HEK293 (cell line): ENCODE results near the gene NECAP2.
"Not testable (repeated sequence)": the region's sequence is repeated elsewhere in the genome, so short reads cannot be mapped to it uniquely, and the experiment has no call there.

Experiments
- CTCF ChIA-PET: fragments of 350-600 bp; formaldehyde crosslinking; extraction: SDS; loops from one replicate; lab custom pipeline; 2021; ENCODE audit warnings: antibody characterized with exemption; lab: Yijun Ruan, JAX
- POLR2A ChIA-PET: fragments of 300-600 bp; formaldehyde crosslinking; extraction: SDS; loops from one replicate; lab custom pipeline; 2020; ENCODE audit warnings: antibody characterized with exemption, inconsistent platforms; lab: Yijun Ruan, JAX
- H3K27ac ChIP-seq: fragments of 200-500 bp; sonication (Bioruptor generic); 2 replicates; pipeline ENCODE4 v1.5.1; 2014; ENCODE audit warnings: low read depth, low read length, control low read depth, inconsistent platforms; ENCODE audit errors: extremely low read depth
- H3K36me3 ChIP-seq, 2 experiments: fragments of 200-500 bp in 1 of 2; sonication (Bioruptor generic) in 1 of 2; 1 replicate in 1 of 2; 2 replicates in 1 of 2; pipeline ENCODE4 v1.5.1; 2014 to 2017; ENCODE audit warnings: inconsistent platforms in 2 of 2, low read length in 2 of 2; ENCODE audit not compliant: control insufficient read depth in 2 of 2, insufficient read depth in 1 of 2
- H3K4me1 ChIP-seq: fragments of 200-500 bp; sonication (Bioruptor generic); 2 replicates; pipeline ENCODE4 v1.5.1; 2014; ENCODE audit warnings: mild to moderate bottlenecking, low read length, inconsistent platforms; ENCODE audit not compliant: control insufficient read depth, insufficient read depth
- H3K4me3 ChIP-seq: 2 replicates; pipeline ENCODE4 v1.5.1; 2011; ENCODE audit warnings: low read depth, mild to moderate bottlenecking, control low read depth, low read length, moderate library complexity
- H3K9me3 ChIP-seq: fragments of 200-500 bp; sonication (Bioruptor generic); 2 replicates; pipeline ENCODE4 v1.5.1; 2014; ENCODE audit warnings: low read depth, low read length, inconsistent platforms; ENCODE audit not compliant: control insufficient read depth, insufficient read depth
- GLIS1 ChIP-seq: fragments of 450-650 bp; formaldehyde crosslinking; IDR thresholded peaks from 2 replicates; pipeline ENCODE4 v1.5.1; 2016; ENCODE audit warnings: missing biosample characterization, missing genetic modification characterization
- ZBTB11 ChIP-seq: fragments of 450-650 bp; formaldehyde crosslinking; conservative IDR thresholded peaks from 2 replicates; pipeline ENCODE4 v1.5.1; 2016; ENCODE audit warnings: low read depth, missing biosample characterization, missing genetic modification characterization
- ZBTB8A ChIP-seq: fragments of 450-650 bp; formaldehyde crosslinking; IDR thresholded peaks from 2 replicates; pipeline ENCODE4 v1.5.1; 2016; ENCODE audit warnings: missing biosample characterization, missing genetic modification characterization
- ZFP37 ChIP-seq: fragments of 450-650 bp; formaldehyde crosslinking; IDR thresholded peaks from 2 replicates; pipeline ENCODE4 v1.5.1; 2016; ENCODE audit warnings: missing biosample characterization, missing genetic modification characterization
- ZNF121 ChIP-seq: fragments of 450-650 bp; formaldehyde crosslinking; IDR thresholded peaks from 2 replicates; pipeline ENCODE4 v1.5.1; 2016; ENCODE audit warnings: missing biosample characterization, missing genetic modification characterization
- ZNF223 ChIP-seq: fragments of 450-650 bp; formaldehyde crosslinking; IDR thresholded peaks from 2 replicates; pipeline ENCODE4 v1.5.1; 2016; ENCODE audit warnings: missing biosample characterization, missing genetic modification characterization
- ZNF292 ChIP-seq: fragments of 450-650 bp; formaldehyde crosslinking; IDR thresholded peaks from 2 replicates; pipeline ENCODE4 v1.5.1; 2016; ENCODE audit warnings: low read depth, missing biosample characterization, missing genetic modification characterization, borderline replicate concordance
- ZNF366 ChIP-seq: fragments of 450-650 bp; formaldehyde crosslinking; conservative IDR thresholded peaks from 2 replicates; pipeline ENCODE4 v1.5.1; 2016; ENCODE audit warnings: missing biosample characterization, missing genetic modification characterization
- ZNF518A ChIP-seq: fragments of 450-650 bp; formaldehyde crosslinking; conservative IDR thresholded peaks from 2 replicates; pipeline ENCODE4 v1.5.1; 2016; ENCODE audit warnings: low read depth, missing biosample characterization, missing genetic modification characterization
- ZNF623 ChIP-seq: fragments of 450-650 bp; formaldehyde crosslinking; IDR thresholded peaks from 2 replicates; pipeline ENCODE4 v1.5.1; 2016; ENCODE audit warnings: missing biosample characterization, missing genetic modification characterization
- ZNF654 ChIP-seq: fragments of 450-650 bp; formaldehyde crosslinking; IDR thresholded peaks from 2 replicates; pipeline ENCODE4 v1.5.1; 2016; ENCODE audit warnings: low read depth, missing biosample characterization, missing genetic modification characterization
- ZNF664 ChIP-seq: fragments of 450-650 bp; formaldehyde crosslinking; IDR thresholded peaks from 2 replicates; pipeline ENCODE4 v1.5.1; 2016; ENCODE audit warnings: missing biosample characterization, missing genetic modification characterization

Gene NECAP2

GRCh38 chr1:16492937-16493336 is 52.4 kb downstream of the NECAP2 start (continued):
- TF ChIP-seq ZNF518A (tag by site-specific recombination) (peak; percentile 97), ZNF223 (peak; percentile 84), ZNF366 (tag by site-specific recombination) (peak; percentile 49), ZNF292 (tag by site-specific recombination) (peak; percentile 95), ZBTB11 (peak; percentile 83), ZFP37 (tag by site-specific recombination) (peak; percentile 53; the same call in 1 of the 2 replicates)

- H3K4me3 ChIP-seq, H3K9me3 ChIP-seq, H3K27ac ChIP-seq, H3K4me1 ChIP-seq: not testable (repeated sequence)
- ChIA-PET POLR2A (interaction anchor here (0.6 to 1.0 kb wide), 3 partner anchors 119 to 525 kb away, joined by 3 to 7 read pairs (median 4); no protein-coding TSS in a partner anchor), CTCF (interaction anchor here (0.6 kb wide), 1 partner anchor 54 kb away, joined by 4 read pairs; no protein-coding TSS in a partner anchor)
- peak; percentile 19; the same call in 1 of the 2 replicates for TF ChIP-seq ZBTB8A
- peak; percentile 75 for TF ChIP-seq ZNF664
- peaks cover 0 to 30% of the 10 kb centered on the region in 2 experiments; a peak in 2 of 3 replicates for H3K36me3 ChIP-seq
Observed at GRCh38 chr1:16493731-16494130, 53.2 kb downstream of the NECAP2 start.

- H3K36me3 ChIP-seq, H3K4me1 ChIP-seq, POLR2A ChIA-PET, H3K9me3 ChIP-seq: not testable (repeated sequence)
- peak; percentile 89 for TF ChIP-seq ZNF623 (tag by site-specific recombination)
- peak; percentile 85 for TF ChIP-seq ZNF121 (tag by site-specific recombination)
- peak; percentile 13; the same call in 1 of the 2 replicates for TF ChIP-seq ZNF654 (tag by site-specific recombination)
- TF ChIP-seq, all 188 proteins: peak for 3; not testable (repeated sequence) for 185
- CTCF ChIA-PET, result interaction anchor here (0.6 to 0.8 kb wide), 2 partner anchors 26 to 415 kb away, joined by 3 to 4 read pairs; no protein-coding TSS in a partner anchor
- not testable (repeated sequence) for H3K4me3 ChIP-seq, H3K27ac ChIP-seq
Observed at GRCh38 chr1:16497474-16497904, 57.0 kb downstream of the NECAP2 start.

GRCh38 chr1:16498047-16498446 is 57.5 kb downstream of the NECAP2 start:
- peak overlapping the region; percentile 48; the same call in 1 of the 2 replicates for H3K4me3 ChIP-seq
- POLR2A ChIA-PET, H3K4me1 ChIP-seq, H3K9me3 ChIP-seq, H3K36me3 ChIP-seq: not testable (repeated sequence)
- TF ChIP-seq GLIS1 (tag by site-specific recombination), result peak; percentile 47; the same call in 1 of the 2 replicates
- CTCF ChIA-PET, result interaction anchor here (0.6 to 0.8 kb wide), 2 partner anchors 26 to 416 kb away, joined by 3 to 4 read pairs; no protein-coding TSS in a partner anchor
- H3K27ac ChIP-seq, result peak overlapping the region; percentile 73; the same call in 1 of the 2 replicates
